ENCODE results near the gene PSMD14.
"Not testable (repeated sequence)": the region's sequence is repeated elsewhere in the genome, so short reads cannot be mapped to it uniquely, and the experiment has no call there.

Gene PSMD14

DNA sequence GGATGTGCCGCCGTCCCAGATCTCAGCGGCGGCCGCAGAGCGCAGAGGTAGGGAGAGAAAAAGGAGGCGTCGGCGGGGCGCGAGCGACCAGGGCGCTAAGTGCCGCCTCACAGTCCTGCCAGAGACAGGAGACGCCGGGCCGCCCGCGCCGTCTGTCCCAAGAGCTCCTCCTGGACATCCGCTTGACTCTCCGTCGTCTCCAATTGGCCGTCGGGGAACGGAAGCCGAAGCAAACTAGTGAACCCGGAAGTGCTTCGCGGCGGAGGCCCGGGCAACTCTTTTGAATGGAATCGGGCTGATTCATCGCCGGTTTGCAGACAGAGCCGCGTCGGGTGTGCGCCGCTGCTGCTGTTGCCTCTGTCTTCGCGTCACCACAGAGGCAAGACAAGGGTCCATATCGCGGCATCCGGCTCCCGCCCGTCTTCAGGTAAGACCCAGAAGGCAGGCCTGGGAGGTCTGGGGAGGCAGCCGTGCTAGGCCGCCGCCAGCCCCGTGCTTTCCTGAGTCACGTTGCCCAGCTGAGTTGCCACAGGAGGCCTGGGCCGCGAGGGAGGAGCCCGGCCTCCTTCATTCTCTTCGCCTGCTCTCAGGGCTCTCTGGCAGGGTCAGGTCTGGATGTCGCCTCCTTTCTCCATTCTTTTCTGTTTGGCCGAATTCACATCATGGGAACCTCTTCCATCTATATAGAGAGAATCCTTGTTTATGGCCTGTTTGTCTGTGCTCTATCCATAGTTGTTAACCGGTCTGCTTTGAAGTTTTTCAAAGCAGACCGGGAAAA is at the start of gene PSMD14:
PSMD14 (plus strand) TSS at position 248 of the 778 bp plus-strand sequence. CDS start 10,401 bp downstream, outside the sequence.
- H3K9me3 ChIP-seq (ENCODE audit: low read length): peaks cover 2% of the 10 kb centered on the region
- H3K27me3 ChIP-seq (ENCODE audit: insufficient read depth, low read length): no peaks in the 10 kb centered on the region
- H3K4me1 ChIP-seq (ENCODE audit: insufficient read depth, low read length): peaks cover 11% of the 10 kb centered on the region
- H3K4me3 ChIP-seq (ENCODE audit: low read length): peak within 1 kb of the TSS; percentile 83
- H3K36me3 ChIP-seq (ENCODE audit: insufficient read depth, low read length): no peaks in the 10 kb centered on the region
- H2AFZ ChIP-seq (ENCODE audit: low read depth, low read length): peak within 1 kb of the TSS; percentile 99

DNA sequence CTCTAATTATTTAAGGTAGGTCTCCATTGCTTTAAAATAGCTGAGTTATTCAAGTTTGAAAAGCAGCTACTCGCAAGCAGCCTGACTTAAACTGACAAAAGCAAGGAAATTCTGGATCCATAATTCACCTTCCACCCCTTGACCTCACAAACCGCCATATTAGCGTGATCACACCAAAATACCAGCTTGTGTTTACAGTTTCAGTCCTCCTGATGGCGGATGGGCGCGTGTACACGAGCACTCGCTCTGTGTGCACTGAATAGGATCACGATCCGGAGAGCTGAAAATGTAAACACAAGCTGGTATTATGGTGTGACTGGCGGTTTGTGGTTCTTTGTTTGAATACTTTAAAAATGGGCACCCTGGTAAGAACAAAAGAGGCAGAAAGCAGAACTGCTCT is 42.4 kb upstream of the PSMD14 start:
- Histone ChIP-seq H3K4me3 (ENCODE audit: low read length) (no peak overlapping the region), H3K4me1 (ENCODE audit: insufficient read depth, low read length) (no peaks in the 10 kb centered on the region), H3K9me3 (ENCODE audit: low read length) (no peaks in the 10 kb centered on the region), H3K27me3 (ENCODE audit: insufficient read depth, low read length) (no peaks in the 10 kb centered on the region), H3K36me3 (ENCODE audit: insufficient read depth, low read length) (no peaks in the 10 kb centered on the region), H2AFZ (ENCODE audit: low read depth, low read length) (no peak overlapping the region)

DNA sequence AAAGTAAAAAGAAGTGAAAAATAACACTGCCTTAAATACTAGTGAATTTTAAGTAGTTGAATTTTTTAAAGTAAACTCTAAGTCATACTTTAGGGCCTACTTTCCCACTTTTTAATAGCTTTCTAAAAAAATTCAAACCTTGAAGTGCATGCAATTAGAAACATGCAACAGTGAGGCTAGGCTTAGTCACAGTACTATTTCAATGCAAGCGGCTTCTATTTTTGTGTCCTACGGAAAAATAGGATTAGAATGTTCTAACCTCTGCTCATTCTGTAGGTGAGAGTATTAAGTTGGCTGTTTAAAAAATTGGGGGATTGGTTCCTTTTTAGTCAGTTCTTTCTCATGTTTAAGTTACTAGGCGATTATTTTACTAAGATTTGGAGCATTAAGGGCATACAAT is 39.1 kb upstream of the PSMD14 start:
- H3K4me1 ChIP-seq (ENCODE audit: insufficient read depth, low read length): no peaks in the 10 kb centered on the region

DNA sequence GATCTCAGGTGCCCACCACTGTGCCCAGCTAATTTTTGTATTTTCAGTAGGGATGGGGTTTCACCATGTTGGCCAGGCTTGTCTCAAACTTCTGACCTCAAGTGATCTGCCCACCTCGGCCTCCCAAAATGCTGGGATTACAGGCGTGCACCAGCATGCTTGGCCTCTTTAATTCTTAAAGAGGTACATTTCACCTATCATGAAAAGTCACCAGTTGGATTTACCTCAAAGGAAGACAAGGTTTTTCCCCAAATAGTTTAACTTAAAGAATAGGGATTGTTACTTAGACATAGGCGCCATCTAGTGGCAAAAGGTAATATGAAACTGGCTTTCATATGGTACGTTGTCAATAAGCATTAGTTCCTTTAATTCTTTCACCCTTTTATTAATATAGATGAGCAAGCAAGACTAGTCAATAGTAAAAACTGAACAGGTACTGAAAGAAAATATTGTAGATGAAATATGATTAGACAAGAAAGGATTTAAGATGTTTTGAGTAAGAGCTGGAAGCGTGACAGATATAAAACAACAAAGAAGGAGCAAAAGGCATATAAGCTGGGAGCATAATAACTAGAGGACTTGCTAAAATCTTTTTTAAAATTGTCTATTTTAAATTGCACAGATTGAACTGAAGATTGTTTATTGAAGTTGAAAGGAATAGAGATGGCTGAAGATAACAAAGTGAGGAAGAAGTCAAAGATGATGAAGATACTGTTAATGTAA is 35.0 kb upstream of the PSMD14 start:
- no peak overlapping the region for H3K4me3 ChIP-seq (ENCODE audit: low read length)
- H3K27me3 ChIP-seq (ENCODE audit: insufficient read depth, low read length): no peaks in the 10 kb centered on the region
- no peaks in the 10 kb centered on the region for H3K9me3 ChIP-seq (ENCODE audit: low read length)
- no peak overlapping the region for H2AFZ ChIP-seq (ENCODE audit: low read depth, low read length)
- no peaks in the 10 kb centered on the region for H3K4me1 ChIP-seq (ENCODE audit: insufficient read depth, low read length)
- no peaks in the 10 kb centered on the region for H3K36me3 ChIP-seq (ENCODE audit: insufficient read depth, low read length)

More for the DNA sequence above, 39.1 kb upstream of the PSMD14 start:
- no peaks in the 10 kb centered on the region for H3K27me3 ChIP-seq (ENCODE audit: insufficient read depth, low read length)
- H3K36me3 ChIP-seq (ENCODE audit: insufficient read depth, low read length): no peaks in the 10 kb centered on the region
- H2AFZ ChIP-seq (ENCODE audit: low read depth, low read length): no peak overlapping the region
- no peaks in the 10 kb centered on the region for H3K9me3 ChIP-seq (ENCODE audit: low read length)
- no peak overlapping the region for H3K4me3 ChIP-seq (ENCODE audit: low read length)

DNA sequence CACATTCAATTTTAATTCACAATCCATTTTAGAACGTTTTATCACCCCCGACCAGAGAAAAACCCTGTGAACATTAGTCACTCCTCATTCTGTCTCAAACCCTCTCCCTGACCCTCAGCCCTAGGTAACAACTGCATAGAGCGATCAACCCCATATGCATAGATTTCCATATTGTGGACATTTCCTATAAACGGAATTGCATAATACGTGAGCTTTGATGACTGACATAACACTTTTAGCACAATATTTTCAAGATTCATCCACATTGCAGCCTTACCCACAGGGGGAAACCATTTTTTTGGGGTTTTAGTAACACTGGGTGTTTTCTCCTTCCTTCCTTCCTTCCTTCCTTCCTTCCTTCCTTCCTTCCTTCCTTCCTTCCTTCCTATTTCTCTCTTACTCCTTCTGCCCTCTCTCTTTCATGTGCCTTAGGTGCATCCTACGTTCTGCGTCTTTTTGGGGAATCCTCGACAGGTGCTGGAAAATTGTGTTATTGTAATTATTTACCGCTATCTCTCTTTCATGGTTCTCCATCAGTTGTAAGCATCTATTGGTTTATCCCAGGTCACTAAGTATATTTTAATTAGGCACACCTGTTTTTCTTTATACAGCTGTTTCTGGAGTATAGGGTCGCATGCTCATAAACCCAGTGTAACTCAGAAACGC is 29.5 kb upstream of the PSMD14 start:
- not testable (repeated sequence) for H3K9me3 ChIP-seq (ENCODE audit: low read length); H3K36me3 ChIP-seq (ENCODE audit: insufficient read depth, low read length); H2AFZ ChIP-seq (ENCODE audit: low read depth, low read length); H3K4me3 ChIP-seq (ENCODE audit: low read length); H3K4me1 ChIP-seq (ENCODE audit: insufficient read depth, low read length); H3K27me3 ChIP-seq (ENCODE audit: insufficient read depth, low read length)

DNA sequence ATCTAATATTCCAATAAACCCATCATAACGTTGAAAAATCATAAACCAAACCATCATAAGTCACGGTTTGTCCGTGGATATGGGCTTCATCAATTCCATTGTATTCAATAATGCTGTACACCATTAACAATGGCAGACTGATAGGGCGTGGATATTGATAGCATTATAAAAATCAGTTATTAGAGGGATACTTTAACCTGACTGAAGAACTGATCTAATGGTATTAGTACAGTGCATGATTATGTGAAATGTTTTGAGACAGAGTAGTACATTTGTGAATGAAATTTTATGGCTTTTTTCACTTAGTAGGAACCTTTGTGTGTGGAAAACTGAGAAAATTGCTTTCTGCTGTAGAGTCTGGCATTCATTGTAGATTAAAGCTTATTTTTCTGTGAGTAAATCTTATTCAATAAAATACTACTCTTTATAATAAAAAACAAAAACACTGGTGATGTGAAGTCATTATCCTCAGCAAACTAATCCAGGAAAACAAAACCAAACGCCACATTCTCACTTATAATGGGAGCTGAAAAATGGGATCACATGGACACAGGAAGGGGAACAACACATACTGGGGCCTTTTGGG is 28.9 kb upstream of the PSMD14 start:
- H3K9me3 ChIP-seq (ENCODE audit: low read length); H3K4me3 ChIP-seq (ENCODE audit: low read length); H3K36me3 ChIP-seq (ENCODE audit: insufficient read depth, low read length); H3K4me1 ChIP-seq (ENCODE audit: insufficient read depth, low read length); H3K27me3 ChIP-seq (ENCODE audit: insufficient read depth, low read length); H2AFZ ChIP-seq (ENCODE audit: low read depth, low read length): not testable (repeated sequence)

DNA sequence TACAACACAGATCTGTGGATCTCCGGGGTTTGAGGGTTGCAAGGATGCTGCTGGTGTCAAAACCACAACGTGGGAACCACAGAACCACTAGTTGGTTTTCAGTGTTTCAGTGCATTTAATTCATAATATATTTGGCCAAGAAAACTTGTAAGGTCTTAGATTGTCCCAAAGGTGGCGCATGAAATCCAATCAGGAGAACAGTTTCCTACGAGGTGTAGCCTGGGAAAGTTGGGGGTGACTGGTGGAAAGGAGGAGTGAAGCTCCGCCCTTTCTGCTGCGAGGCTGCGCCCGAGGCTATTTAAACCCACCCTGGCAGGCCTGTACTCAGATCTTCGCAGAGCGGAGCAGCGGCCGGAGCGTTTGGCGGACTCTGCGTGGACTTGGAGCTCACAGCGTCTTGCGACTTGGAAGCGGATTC is 27.3 kb upstream of the PSMD14 start:
- H3K27me3 ChIP-seq (ENCODE audit: insufficient read depth, low read length); H3K36me3 ChIP-seq (ENCODE audit: insufficient read depth, low read length); H3K4me3 ChIP-seq (ENCODE audit: low read length); H3K4me1 ChIP-seq (ENCODE audit: insufficient read depth, low read length); H3K9me3 ChIP-seq (ENCODE audit: low read length); H2AFZ ChIP-seq (ENCODE audit: low read depth, low read length): not testable (repeated sequence)

DNA sequence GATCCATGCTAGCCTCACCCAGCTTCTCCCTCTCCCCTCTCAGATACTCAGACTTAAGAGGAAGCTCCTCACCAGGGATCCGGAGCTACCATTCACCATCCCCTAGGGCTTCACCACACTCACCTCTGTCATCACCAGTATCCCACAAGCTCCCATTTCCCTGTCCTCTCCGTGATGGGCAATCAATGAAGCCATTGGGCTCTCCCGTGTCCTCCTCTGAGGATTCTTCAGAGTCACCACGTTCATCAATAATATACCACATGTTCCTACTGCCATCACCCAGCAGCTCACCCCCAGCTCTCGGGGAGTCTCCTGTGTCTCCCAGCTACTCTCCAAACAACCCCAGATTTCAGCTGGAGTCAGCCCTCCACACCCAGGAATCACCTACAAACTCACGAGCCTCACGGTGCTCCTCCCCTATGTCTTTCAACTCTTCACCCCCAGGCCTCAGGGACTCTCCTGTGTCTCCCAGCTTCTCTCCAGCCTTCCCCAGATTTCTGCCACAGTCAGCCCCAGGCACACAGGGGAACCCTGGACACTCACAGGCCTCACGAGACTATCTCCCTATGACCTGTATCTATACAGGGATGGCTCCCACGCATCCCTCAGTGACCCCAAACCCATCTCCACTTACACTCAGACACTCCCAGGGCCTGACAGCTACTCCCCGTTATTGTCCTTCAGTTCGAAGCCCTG is 26.5 kb upstream of the PSMD14 start:
- not testable (repeated sequence) for H3K4me1 ChIP-seq (ENCODE audit: insufficient read depth, low read length); H2AFZ ChIP-seq (ENCODE audit: low read depth, low read length)

DNA sequence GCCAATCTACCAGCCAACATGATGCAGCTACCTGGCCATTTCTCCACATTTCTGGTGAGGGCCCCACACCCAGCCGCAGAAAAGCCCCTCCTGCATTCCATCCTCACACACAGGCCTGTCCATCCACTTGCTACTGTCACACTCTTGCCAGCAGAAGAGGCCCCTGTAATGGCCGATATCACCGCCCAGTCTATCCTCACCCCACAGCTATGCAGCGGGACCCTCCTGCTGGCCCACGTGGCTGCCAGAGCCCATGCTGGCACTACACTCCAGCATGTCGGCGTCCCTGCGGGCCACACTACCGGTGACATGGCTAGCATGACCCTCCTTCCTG is 25.9 kb upstream of the PSMD14 start:
- not testable (repeated sequence) for H2AFZ ChIP-seq (ENCODE audit: low read depth, low read length); H3K9me3 ChIP-seq (ENCODE audit: low read length); H3K4me3 ChIP-seq (ENCODE audit: low read length); H3K36me3 ChIP-seq (ENCODE audit: insufficient read depth, low read length); H3K27me3 ChIP-seq (ENCODE audit: insufficient read depth, low read length); H3K4me1 ChIP-seq (ENCODE audit: insufficient read depth, low read length)

More for the DNA sequence above, 26.5 kb upstream of the PSMD14 start:
- not testable (repeated sequence) for H3K36me3 ChIP-seq (ENCODE audit: insufficient read depth, low read length); H3K27me3 ChIP-seq (ENCODE audit: insufficient read depth, low read length); H3K9me3 ChIP-seq (ENCODE audit: low read length); H3K4me3 ChIP-seq (ENCODE audit: low read length)

DNA sequence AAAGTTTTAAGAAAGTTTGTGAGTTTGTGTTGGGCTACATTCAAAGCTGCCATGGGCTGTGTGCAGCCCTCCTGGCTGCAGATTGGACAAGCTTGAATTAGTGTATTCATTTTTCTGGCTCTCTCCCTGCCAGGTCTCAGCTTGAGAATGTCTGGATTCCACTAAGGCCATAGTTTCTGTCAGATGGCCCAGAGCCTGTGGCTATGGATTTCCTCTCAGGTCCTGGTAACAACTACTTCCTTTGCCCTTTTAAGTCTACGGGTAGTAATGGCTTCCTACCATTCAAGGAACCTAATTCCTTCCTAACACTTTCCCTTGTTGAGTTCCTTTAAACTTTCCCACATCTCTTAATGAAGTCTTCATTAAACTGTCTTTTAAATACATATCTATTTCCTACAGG is 24.3 kb upstream of the PSMD14 start:
- Histone ChIP-seq H3K9me3 (ENCODE audit: low read length) (no peaks in the 10 kb centered on the region), H3K27me3 (ENCODE audit: insufficient read depth, low read length) (no peaks in the 10 kb centered on the region), H3K4me3 (ENCODE audit: low read length) (no peak overlapping the region), H3K36me3 (ENCODE audit: insufficient read depth, low read length) (no peaks in the 10 kb centered on the region), H2AFZ (ENCODE audit: low read depth, low read length) (no peak overlapping the region), H3K4me1 (ENCODE audit: insufficient read depth, low read length) (no peaks in the 10 kb centered on the region)

DNA sequence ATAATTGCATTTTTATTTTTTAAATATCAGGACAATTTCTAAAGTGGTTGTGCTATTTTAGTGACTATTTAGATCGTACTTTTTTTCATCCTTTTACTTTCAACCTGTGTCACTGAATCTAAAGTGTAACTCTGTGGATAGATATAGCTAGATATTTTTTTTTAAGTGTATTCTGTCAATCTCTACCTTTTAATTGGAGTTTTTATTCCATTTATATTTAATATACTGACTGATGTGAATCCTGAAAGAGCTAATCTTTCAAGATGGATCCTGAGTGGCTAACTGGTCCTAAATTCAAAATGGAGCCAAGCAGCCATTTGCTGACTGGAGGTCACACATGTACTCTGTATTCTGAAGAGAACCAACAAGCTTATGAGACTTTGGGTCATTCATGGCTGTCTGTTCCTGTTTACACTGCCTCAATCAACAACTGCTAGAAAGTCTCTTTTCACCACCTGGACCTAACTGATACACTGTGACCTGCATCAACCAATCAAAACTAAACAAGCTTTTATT is 4.6 kb upstream of the PSMD14 start:
- Histone ChIP-seq H3K9me3 (ENCODE audit: low read length) (peaks cover 2% of the 10 kb centered on the region), H3K4me3 (ENCODE audit: low read length) (no peak overlapping the region), H3K36me3 (ENCODE audit: insufficient read depth, low read length) (no peaks in the 10 kb centered on the region), H2AFZ (ENCODE audit: low read depth, low read length) (no peak overlapping the region), H3K27me3 (ENCODE audit: insufficient read depth, low read length) (no peaks in the 10 kb centered on the region), H3K4me1 (ENCODE audit: insufficient read depth, low read length) (no peaks in the 10 kb centered on the region)

DNA sequence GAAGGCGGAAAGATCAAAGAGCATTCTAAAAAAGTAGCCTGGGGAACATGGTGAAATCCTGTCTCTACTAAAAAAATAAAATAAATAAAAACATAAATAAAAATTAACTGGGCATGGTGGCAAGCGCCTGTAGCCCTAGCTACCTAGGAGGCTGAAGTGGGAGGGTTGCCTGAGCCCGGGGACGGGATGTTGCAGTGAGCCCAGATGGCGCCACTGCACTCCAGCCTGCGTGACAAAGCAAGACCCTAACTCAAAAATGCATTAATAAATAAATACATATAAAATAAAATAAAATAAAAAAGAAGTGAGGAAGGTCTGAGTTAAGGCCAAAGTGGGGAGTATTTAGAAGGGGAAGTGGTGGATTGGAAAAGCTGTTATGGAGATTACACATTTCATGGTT is 1.3 kb upstream of the PSMD14 start:
- Histone ChIP-seq H3K4me3 (ENCODE audit: low read length) (peak overlapping the region; percentile 83), H3K27me3 (ENCODE audit: insufficient read depth, low read length) (no peaks in the 10 kb centered on the region), H3K4me1 (ENCODE audit: insufficient read depth, low read length) (peaks cover 11% of the 10 kb centered on the region), H3K36me3 (ENCODE audit: insufficient read depth, low read length) (no peaks in the 10 kb centered on the region), H3K9me3 (ENCODE audit: low read length) (peaks cover 2% of the 10 kb centered on the region), H2AFZ (ENCODE audit: low read depth, low read length) (no peak overlapping the region)
